K562 (cell line): ENCODE results near the gene HADHB. TPM values are rescaled to one million over a fixed set of nuclear protein-coding genes. Genes with fewer than 3 reads are reported as not detected.

Experiments
- AFF1 ChIP-seq, 2 experiments: fragments of 450-650 bp; IDR thresholded peaks; 2 replicates each; pipeline ENCODE4 v1.6.1; 2018; ENCODE audit warnings: mild to moderate bottlenecking in 2 of 2, low read depth in 1 of 2; ENCODE audit not compliant: partially characterized antibody in 2 of 2
- ARID1B ChIP-seq: fragments of 450-650 bp; IDR thresholded peaks from 2 replicates; pipeline ENCODE4 v1.6.1; 2016; ENCODE audit warnings: antibody characterized with exemption, mild to moderate bottlenecking, inconsistent platforms
- HMG20B ChIP-seq: fragments of 250-450 bp; sonication (Bioruptor Pico); IDR thresholded peaks from 2 replicates; pipeline ENCODE4 v1.5.0; 2021; ENCODE audit warnings: mild to moderate bottlenecking
- MEF2A ChIP-seq: IDR thresholded peaks from 2 replicates; pipeline ENCODE4 v1.6.1; 2011; ENCODE audit warnings: low read depth, mild to moderate bottlenecking, low read length, moderate library complexity; ENCODE audit not compliant: control insufficient read depth
- MTF1 ChIP-seq: fragments of 250-450 bp; sonication (Bioruptor Pico); IDR thresholded peaks from 2 replicates; pipeline ENCODE4 v1.9.0; 2021; ENCODE audit warnings: moderate library complexity, mild to moderate bottlenecking, inconsistent platforms, borderline replicate concordance
- PTRF ChIP-seq: fragments of 450-650 bp; IDR thresholded peaks from 2 replicates; pipeline ENCODE4 v1.6.1; 2016; ENCODE audit warnings: mild to moderate bottlenecking, missing genetic modification characterization, missing compliant biosample characterization
- SRF ChIP-seq, 2 experiments: fragments of 250-450, 450-650 bp in 1 of 2; sonication (Bioruptor Pico) in 1 of 2; sonication (generic) in 1 of 2; formaldehyde crosslinking; IDR thresholded peaks; 2 replicates each; pipeline versions ENCODE4 v1.5.0 to v1.5.1; 2020 to 2022; ENCODE audit warnings: mild to moderate bottlenecking in 1 of 2, missing genetic modification reagents in 1 of 2
- TGIF2 ChIP-seq: sonication (generic); formaldehyde crosslinking; IDR thresholded peaks from 2 replicates; pipeline ENCODE4 v1.8.1; 2022; ENCODE audit warnings: mild to moderate bottlenecking, missing genetic modification reagents, moderate library complexity
- ZBTB34 ChIP-seq: fragments of 250-450 bp; sonication (Bioruptor Pico); IDR thresholded peaks from 2 replicates; pipeline ENCODE4 v1.8.0; 2021; ENCODE audit warnings: mild to moderate bottlenecking, moderate library complexity
- ZNF274 ChIP-seq: IDR thresholded peaks from 2 replicates; pipeline ENCODE4 v1.6.1; 2011; ENCODE audit warnings: low read depth, mild to moderate bottlenecking, low read length, moderate library complexity, borderline replicate concordance
- polyA plus RNA-seq, 8 experiments: library from polyadenylated mRNA; depleted of rRNA in 4 of 8; stranded (reverse) in 5 of 8; unstranded in 3 of 8; fragments of >200 nt; fragmentation: Nextera tagmentation in 2 of 8; fragmentation: Illumina TruSeq in 1 of 8; extraction: Ambion mirVana in 2 of 8; extraction: Trizol in 1 of 8; gene quantifications; 2 replicates each; pipeline versions ENCODE4 v1.2.1 to v1.2.3, GENCODE V29; 2011 to 2014; ENCODE audit warnings: inconsistent platforms in 1 of 8, missing spikeins in 1 of 8
- total RNA-seq, 7 experiments: library from RNA; depleted of rRNA in 6 of 7; stranded (reverse); fragments of >200 nt in 6 of 7; fragmentation: Illumina TruSeq in 2 of 7; extraction: Trizol in 2 of 7; gene quantifications; 2 replicates each; pipeline versions ENCODE4 v1.2.1 to v1.2.3, GENCODE V29; 2011 to 2021; ENCODE audit warnings: low replicate concordance in 1 of 7
- TF ChIP-seq, protein P1 (sequence below): sonication (generic); formaldehyde crosslinking; IDR thresholded peaks from 2 replicates; pipeline ENCODE4 v1.4.0; 2020; ENCODE audit warnings: mild to moderate bottlenecking, missing genetic modification reagents
- TF ChIP-seq, protein P2 (sequence below): fragments of 250-450 bp; sonication (Bioruptor Pico); IDR thresholded peaks from 2 replicates; pipeline ENCODE4 v1.5.0; 2021; ENCODE audit warnings: mild to moderate bottlenecking, borderline replicate concordance

The HADHB gene
- total and polyA plus RNA-seq, 9 of the 15 experiments (the other 6 are each of a cell fraction or from before 2014, with no cell fraction given), result 67.3 to 199 (median 100) TPM

- TF ChIP-seq, protein P1, sequence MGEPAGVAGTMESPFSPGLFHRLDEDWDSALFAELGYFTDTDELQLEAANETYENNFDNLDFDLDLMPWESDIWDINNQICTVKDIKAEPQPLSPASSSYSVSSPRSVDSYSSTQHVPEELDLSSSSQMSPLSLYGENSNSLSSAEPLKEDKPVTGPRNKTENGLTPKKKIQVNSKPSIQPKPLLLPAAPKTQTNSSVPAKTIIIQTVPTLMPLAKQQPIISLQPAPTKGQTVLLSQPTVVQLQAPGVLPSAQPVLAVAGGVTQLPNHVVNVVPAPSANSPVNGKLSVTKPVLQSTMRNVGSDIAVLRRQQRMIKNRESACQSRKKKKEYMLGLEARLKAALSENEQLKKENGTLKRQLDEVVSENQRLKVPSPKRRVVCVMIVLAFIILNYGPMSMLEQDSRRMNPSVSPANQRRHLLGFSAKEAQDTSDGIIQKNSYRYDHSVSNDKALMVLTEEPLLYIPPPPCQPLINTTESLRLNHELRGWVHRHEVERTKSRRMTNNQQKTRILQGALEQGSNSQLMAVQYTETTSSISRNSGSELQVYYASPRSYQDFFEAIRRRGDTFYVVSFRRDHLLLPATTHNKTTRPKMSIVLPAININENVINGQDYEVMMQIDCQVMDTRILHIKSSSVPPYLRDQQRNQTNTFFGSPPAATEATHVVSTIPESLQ (CRISPR knock-in tag), result 0 out of 2 replicates have a peak, but pooled peaks have one; percentile 46
- TF ChIP-seq HMG20B (CRISPR knock-in tag) (no peak), PTRF (no peak), ZBTB34 (no peak), ZNF274 (no peak), TGIF2 (CRISPR knock-in tag) (peak; percentile 82; the same call in 1 of the 2 replicates), MEF2A (no peak), SRF (CRISPR knock-in tag; IDR thresholded peaks at IDR 0.05) (no peak; a peak in 1 of 4 replicates), MTF1 (no peak), ARID1B (no peak), AFF1 (IDR thresholded peaks at IDR 0.05; ENCODE audit: low read depth in 1 of 2, partially characterized antibody in 2 of 2) (peak in 1 of 2 experiments; percentile 20)
- TF ChIP-seq, protein P2, sequence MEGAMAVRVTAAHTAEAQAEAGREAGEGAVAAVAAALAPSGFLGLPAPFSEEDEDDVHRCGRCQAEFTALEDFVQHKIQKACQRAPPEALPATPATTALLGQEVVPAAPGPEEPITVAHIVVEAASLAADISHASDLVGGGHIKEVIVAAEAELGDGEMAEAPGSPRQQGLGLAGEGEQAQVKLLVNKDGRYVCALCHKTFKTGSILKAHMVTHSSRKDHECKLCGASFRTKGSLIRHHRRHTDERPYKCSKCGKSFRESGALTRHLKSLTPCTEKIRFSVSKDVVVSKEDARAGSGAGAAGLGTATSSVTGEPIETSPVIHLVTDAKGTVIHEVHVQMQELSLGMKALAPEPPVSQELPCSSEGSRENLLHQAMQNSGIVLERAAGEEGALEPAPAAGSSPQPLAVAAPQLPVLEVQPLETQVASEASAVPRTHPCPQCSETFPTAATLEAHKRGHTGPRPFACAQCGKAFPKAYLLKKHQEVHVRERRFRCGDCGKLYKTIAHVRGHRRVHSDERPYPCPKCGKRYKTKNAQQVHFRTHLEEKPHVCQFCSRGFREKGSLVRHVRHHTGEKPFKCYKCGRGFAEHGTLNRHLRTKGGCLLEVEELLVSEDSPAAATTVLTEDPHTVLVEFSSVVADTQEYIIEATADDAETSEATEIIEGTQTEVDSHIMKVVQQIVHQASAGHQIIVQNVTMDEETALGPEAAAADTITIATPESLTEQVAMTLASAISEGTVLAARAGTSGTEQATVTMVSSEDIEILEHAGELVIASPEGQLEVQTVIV, result no peak; the same call in 1 of the 2 replicates
Measured at GRCh38 chr2:26244309-26245230, at the start of gene HADHB, which contains the start of gene HADHA (continued).
